Sigmoid colon (tissue), 3 donors: ENCODE data around the gene ADAM10.

Experiments
- POLR2A ChIP-seq, 2 donors: fragments of 450-650 bp; IDR thresholded peaks; one replicate each; pipeline ENCODE4 v1.6.1; 2016; ENCODE audit warnings: antibody characterized with exemption in 2 of 2, mild to moderate bottlenecking in 2 of 2, moderate library complexity in 2 of 2
- TF ChIP-seq, protein P1 (sequence below), 4 experiments: fragments of 450-650 bp in 3 of 4; fragments of 200-600 bp in 1 of 4; IDR thresholded peaks; one replicate each; pipeline ENCODE4 v1.5.1; 2016 to 2019; ENCODE audit warnings: antibody characterized with exemption in 4 of 4, mild to moderate bottlenecking in 3 of 4, moderate library complexity in 2 of 4

DNA sequence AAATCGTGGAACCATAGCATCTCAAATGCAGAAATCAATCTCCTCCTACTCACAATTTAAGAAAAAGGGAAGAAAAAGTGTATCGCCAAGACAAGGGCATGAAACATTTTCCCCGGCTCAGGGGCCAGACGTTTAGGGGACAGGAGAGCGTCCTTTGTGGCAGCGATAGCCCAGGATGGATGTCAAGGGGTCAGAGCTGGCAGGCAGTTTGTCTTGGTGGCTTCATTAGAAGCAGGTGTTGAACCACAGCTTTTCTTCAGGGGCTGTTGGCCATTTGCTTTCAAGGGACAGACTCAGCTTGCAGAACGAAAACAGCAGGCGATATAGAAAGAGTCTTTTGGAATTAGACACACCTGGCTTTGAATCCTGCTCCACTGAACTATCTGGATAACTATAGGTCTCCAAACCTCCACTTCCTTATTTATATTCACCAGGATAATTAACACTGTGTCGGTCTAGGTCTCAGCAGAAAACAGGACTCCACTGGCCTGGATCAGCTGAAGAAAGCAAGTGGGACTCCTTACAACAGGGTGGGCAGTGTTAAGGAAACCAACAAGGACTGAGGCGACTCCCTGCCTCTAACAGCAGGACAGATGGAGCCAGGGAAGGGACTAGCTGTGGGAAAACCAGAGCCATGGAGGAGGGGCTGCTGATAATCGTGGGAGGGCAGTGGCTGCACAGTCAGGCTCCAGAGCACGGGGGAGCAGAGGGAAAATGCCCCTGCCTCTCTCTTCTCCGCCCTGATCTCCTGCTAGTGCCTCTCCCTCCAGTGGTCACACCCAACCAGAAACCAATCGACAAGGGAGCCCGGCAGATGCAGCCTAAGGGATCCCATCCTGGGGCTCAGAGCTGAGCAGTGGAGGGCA is 194.1 kb downstream of the ADAM10 start:
- no peak for TF ChIP-seq POLR2A (IDR thresholded peaks at IDR 0.05)
- TF ChIP-seq, protein P1, sequence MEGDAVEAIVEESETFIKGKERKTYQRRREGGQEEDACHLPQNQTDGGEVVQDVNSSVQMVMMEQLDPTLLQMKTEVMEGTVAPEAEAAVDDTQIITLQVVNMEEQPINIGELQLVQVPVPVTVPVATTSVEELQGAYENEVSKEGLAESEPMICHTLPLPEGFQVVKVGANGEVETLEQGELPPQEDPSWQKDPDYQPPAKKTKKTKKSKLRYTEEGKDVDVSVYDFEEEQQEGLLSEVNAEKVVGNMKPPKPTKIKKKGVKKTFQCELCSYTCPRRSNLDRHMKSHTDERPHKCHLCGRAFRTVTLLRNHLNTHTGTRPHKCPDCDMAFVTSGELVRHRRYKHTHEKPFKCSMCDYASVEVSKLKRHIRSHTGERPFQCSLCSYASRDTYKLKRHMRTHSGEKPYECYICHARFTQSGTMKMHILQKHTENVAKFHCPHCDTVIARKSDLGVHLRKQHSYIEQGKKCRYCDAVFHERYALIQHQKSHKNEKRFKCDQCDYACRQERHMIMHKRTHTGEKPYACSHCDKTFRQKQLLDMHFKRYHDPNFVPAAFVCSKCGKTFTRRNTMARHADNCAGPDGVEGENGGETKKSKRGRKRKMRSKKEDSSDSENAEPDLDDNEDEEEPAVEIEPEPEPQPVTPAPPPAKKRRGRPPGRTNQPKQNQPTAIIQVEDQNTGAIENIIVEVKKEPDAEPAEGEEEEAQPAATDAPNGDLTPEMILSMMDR (IDR thresholded peaks at IDR 0.05), result no peak
